HG03342 (cell line): Measurements from ENCODE around the gene SPATC1L.

Source experiments
- ATAC-seq: cut with Tn5 transposase; IDR thresholded peaks from one replicate; pipeline ENCODE4 v1.9.1; 2021; ENCODE audit warnings: mild to moderate bottlenecking, moderate library complexity; ENCODE audit not compliant: unreplicated experiment

The SPATC1L gene

GRCh38 chr21:46122758-46123683, 61.2 kb downstream of the SPATC1L start:
- no peak for ATAC-seq

DNA sequence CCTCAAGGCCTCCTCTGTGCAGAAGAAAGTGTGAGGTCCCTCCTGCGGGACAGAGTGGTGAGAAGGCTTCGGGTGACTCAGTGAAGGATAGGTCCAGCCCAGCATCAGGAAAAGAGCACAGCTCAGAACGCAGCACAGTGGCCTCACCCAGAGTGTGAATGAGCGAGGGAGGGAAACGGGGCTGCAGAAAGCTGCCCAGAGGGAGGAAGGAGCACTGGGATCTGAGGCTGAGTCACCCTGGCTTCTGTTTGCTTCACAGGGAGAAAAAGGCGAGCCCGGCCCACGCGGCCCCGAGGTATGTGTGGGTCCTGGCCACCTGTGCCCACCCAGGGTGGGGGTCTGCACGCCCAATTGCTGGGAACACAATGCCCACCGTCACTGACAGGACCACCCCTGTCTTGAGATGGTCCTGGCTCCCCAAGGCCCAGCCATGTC, 62.0 kb downstream of the SPATC1L start:
- no peak for ATAC-seq

GRCh38 chr21:46121286-46122221, 62.7 kb downstream of the SPATC1L start:
- ATAC-seq: no peak

- no peak for ATAC-seq
These were observed 63.7 kb downstream of the SPATC1L start for GRCh38 chr21:46120301-46121285.

- no peak for ATAC-seq
These were observed 64.5 kb downstream of the SPATC1L start for GRCh38 chr21:46119637-46120271.

- no peak for ATAC-seq
These were observed 65.1 kb downstream of the SPATC1L start for GRCh38 chr21:46119144-46119636.

DNA sequence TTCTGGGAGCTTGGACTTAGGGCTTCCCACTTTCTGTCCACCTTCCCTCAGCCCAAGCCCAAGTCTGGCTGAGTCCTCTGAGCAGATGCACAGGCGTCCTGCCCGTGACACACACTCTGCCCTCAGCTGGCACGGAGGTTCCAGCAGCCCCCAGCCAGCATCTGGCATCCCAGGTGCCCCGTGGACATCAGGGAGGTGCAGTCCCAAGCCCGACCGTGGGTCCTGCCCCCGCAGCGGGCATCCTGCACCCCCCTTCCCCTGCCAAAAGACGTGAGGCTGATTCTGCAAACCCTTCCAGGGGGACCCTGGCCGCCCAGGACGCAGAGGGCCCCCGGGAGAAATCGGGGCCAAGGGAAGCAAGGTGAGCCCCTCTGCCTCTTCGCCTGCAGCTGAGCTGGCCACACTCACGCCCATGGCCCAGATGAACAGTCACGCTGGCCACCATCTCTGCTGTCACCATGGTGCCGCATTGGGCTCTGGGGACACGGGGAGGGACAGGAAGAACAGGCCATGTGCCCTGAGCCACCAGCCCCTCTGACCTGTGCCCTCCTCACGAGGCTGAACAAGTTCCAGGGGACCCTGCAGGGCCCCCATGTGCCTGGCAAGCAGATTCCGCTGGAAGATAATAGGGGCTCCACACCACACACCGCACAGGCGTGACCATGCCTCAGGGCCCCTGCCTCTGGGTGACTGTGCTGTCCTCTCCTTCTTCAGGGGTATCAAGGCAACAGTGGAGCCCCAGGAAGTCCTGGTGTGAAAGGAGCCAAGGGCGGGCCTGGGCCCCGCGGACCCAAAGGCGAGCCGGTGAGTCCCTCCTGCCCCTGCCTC, 65.7 kb downstream of the SPATC1L start:
- no peak for ATAC-seq

DNA sequence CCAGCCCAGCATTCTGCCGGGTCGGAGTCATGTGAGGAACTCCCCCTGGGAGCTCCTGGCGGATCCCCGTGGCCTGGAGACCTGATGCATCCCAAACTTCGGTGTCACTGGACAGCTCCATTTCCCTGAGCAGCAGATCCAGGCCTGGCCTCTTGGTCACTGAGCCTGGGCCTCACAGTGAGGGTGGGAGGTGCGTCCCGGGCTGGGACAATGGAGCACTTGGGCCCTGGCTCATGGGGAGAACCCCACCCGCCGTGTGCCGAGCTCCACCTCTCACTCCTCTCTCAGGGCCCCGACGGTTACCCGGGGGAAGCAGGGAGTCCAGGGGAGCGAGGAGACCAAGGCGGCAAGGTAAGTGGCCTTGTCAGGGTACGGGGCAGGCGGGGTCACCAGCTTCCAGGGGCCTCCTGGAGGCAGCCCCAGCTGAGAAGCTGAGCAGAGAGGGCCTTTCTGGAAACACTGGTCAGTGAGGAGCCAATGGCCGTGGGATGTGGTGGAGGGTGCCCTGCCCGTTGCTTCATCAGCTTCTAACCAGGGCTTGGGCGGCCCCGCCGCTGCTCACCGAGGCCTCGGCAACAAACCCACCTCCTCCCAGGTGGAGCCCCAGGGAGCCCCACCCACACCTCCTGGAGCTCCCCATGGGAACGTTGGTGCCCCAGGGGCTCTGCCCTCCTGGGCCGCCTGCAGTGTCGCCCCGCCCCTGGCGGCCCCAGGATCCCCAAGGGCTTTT, 66.5 kb downstream of the SPATC1L start:
- ATAC-seq: no peak

DNA sequence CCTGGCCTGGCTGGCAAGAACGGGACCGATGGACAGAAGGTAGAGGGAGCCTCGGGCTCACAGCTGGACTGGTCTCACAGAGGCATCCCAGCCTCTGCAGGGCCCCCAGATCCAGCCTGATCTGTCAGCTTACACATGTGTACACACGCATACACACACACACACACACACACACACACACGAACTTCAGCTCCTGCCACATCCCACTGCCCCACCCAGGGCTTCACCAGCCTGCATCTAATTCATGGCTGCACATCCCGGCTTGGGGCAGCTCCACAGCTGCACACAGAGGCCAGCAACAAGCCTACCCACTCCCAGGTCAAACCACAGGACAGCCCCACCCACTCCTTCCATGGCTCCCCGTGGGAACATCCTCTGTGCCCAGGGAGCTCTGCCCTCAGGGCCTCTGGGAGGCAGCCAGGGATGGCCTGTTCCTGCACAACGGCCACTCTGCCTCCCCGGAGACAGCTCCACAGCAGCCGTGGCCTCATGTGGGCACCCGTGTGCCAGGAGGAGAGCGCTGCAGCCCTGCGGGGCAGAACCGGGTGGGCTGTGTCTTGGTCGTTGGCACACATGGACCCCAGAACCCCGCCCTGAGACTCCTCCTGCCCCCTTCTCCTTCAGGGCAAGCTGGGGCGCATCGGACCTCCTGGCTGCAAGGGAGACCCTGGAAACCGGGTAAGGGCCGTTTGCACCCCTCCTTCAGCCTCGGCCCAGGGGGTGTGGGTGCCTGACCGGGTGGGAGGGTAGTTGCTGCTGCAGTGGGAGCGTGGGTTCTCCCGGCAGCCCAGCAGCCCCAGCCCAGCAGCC, 67.3 kb downstream of the SPATC1L start:
- no peak for ATAC-seq

DNA sequence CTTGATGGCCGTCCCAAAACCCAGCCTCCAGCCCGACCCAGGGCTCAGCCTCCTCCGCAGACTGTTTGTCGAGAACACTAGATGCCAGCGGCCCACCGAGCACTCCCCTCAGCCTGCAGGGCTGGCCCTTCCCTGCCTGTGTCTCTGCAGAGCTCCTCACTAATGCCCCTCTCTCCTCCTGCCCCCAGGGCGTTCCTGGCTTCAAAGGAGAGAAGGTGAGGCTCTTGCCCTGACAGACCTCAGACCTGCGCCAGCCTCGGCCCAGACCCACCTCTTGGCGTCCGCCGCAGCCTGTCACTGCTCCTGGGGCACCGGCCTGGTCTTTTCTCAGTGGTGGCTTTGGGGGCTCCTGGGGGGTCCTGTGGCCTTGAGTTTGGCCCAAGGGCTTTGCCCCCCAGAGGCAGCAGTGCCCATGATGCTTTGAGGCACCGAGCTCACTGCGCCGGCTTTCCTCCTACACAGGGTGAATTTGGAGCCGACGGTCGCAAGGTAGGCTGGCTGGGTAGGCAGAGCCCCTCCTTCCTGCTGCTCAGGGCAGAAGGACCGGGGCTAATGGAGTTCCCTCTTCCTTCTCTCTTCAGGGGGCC, 68.0 kb downstream of the SPATC1L start:
- ATAC-seq: no peak

DNA sequence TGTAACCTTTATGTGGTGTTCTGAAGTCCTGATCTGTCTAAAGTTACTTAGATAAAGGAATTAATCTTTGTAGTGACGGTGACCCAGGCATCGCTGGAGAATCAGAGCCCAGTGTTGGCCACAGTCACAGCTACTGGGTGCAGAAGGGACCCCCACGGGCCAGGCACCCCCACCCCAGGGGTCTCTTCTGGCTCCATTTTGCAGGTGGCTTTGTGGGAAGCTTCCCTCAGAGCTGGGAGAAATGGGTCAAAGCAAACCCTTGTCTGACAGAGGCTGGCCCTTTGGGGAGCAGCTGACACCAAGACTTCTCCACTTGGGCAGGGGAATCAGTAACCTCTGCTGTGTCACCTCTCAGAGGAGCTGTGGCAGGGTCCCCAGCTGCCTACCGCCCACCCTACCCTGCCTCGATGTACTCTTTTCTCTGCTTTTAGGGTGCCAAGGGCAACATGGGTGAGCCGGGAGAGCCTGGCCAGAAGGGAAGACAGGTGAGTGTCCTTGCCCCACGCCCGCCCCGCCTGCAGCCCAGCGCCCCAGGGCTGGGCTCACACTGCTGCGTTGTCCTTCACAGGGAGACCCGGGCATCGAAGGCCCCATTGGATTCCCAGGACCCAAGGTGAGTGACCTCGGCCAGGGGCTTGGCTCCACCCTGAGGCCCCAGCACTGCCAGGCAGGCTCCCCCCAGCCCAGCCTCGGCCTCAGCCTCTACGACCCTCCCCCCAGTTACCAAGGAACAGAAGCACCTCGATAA, 68.6 kb downstream of the SPATC1L start:
- no peak for ATAC-seq

- ATAC-seq: no peak
These were observed 69.3 kb downstream of the SPATC1L start for GRCh38 chr21:46114963-46115362.

DNA sequence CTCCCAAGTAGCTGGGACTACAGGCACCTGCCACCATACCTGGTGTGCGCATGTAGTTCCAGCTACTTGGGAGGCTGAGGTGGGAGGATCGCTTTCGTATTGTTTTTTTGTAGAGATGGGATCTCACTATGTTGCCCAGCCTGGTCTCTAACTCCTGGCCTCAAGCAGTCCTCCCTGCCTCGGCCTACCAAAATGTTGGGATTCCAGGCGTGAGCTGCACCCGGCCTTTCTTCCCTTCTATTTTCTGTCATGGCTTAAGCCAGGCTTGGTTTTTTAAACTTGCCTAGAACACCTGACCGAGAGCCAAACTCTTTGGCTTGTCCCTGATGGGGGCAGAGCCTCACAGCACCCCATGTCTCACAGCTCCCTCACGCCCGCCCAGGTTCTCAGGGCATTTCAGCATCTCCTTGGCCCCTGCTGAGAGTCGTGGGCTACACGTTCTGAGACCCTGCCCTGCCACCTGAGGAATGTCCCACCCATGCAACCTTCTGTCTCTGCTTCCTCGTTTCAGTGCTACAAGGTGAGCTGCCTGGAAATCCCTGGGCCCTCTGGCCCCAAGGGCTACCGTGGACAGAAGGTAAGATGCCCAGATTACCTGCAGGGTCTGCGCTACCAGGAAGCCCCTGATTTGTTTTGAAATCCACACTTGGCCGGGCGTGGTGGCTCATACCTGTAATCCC, 70.6 kb downstream of the SPATC1L start:
- ATAC-seq: no peak

DNA sequence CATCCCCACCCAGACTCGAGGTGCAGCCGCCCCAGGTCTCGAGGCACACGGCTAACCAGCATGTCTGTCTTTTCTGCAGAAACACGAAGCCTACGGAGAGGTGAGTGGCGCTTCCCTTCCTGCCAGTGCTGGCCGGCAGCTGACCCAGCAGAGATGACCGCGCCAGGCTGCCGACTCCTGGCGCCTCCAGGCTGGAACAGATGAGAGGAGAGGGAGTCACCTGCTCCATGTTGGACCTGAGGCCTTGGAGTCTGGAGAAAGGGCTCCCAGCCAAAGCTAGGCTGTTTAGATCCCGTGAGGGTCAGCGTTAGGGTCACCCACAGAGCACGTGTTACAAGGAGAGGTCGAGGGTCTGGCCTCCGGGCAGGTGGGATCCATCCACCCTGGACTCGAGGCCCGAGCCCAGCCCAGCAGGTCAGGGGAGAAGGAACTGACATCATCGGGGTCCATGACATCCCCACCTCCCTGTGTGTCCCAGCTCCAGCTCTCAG, 71.5 kb downstream of the SPATC1L start:
- no peak for ATAC-seq

DNA sequence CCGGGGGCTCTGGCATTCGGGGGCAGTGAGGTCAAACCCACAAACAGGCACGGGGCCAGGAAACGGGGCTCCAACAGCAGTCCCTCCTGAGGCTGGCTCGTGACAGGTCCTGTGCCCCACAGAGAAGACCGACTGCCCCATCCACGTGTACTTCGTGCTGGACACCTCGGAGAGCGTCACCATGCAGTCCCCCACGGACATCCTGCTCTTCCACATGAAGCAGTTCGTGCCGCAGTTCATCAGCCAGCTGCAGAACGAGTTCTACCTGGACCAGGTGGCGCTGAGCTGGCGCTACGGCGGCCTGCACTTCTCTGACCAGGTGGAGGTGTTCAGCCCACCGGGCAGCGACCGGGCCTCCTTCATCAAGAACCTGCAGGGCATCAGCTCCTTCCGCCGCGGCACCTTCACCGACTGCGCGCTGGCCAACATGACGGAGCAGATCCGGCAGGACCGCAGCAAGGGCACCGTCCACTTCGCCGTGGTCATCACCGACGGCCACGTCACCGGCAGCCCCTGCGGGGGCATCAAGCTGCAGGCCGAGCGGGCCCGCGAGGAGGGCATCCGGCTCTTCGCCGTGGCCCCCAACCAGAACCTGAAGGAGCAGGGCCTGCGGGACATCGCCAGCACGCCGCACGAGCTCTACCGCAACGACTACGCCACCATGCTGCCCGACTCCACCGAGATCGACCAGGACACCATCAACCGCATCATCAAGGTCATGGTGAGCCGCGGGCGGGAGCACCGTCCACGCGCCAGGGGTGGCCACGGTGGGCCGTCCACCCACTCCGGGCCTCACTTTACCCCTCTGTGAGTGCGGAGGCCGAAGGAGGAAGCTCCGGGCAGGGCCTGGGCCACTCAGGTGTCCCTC, 72.2 kb downstream of the SPATC1L start:
- ATAC-seq: no peak
